Endothelial cell of umbilical vein (primary cell): ENCODE results near the gene RNF130. TPM values are rescaled to one million over a fixed set of nuclear protein-coding genes. Genes with fewer than 3 reads are reported as not detected.

Source experiments
- BruUV-seq: library from RNA; stranded (reverse); fragments of 400-500 nt; replicated peaks from 2 replicates; lab custom pipeline; 2021; lab: Mats Ljungman, UMichigan
- CTCF ChIA-PET: fragments of 300-600, 350-600 bp; sonication (Branson Sonifier 250); formaldehyde crosslinking; loops from one replicate; lab custom pipeline; 2021; ENCODE audit warnings: antibody characterized with exemption, inconsistent platforms; lab: Charles Lee
- POLR2A ChIA-PET: fragments of 300-600, 350-600 bp; sonication (Branson Sonifier 250); formaldehyde crosslinking; loops from one replicate; lab custom pipeline; 2021; ENCODE audit warnings: antibody characterized with exemption, inconsistent platforms; lab: Charles Lee
- DNase-seq: peaks from one replicate; pipeline ENCODE4 v3.0.0-alpha.2; 2011; ENCODE audit warnings: low read depth, low spot score
- FAIRE-seq: peaks from 2 replicates; lab custom pipeline; 2011; peaks lifted over from hg19 to GRCh38; lab: Jason Lieb, UNC
- H2AFZ ChIP-seq: 2 replicates; pipeline ENCODE4 v1.6.0; 2012; ENCODE audit warnings: low read depth, low read length, control low read depth, inconsistent platforms
- H3K27ac ChIP-seq: 2 replicates; pipeline ENCODE4 v1.5.1; 2011; ENCODE audit warnings: low read depth, mild to moderate bottlenecking, control low read depth, low read length, moderate library complexity; ENCODE audit not compliant: insufficient read depth
- H3K27me3 ChIP-seq, 2 experiments: 2 replicates each; pipeline versions ENCODE4 v1.6.0 to v1.6.1; 2011; ENCODE audit warnings: low read length in 2 of 2, mixed read lengths in 1 of 2; ENCODE audit not compliant: control insufficient read depth in 2 of 2, insufficient read depth in 2 of 2
- H3K36me3 ChIP-seq, 2 experiments: 2 replicates in 1 of 2; 3 replicates in 1 of 2; pipeline ENCODE4 v1.5.1; 2011; ENCODE audit warnings: low read length in 2 of 2, mild to moderate bottlenecking in 1 of 2, moderate library complexity in 1 of 2; ENCODE audit not compliant: control insufficient read depth in 2 of 2, insufficient read depth in 2 of 2; ENCODE audit errors: extremely low read depth in 1 of 2
- H3K4me1 ChIP-seq: 3 replicates; pipeline ENCODE4 v1.5.1; 2011; ENCODE audit warnings: mild to moderate bottlenecking, low read length; ENCODE audit not compliant: control insufficient read depth, insufficient read depth; ENCODE audit errors: extremely low read depth
- H3K4me2 ChIP-seq: 2 replicates; pipeline ENCODE4 v1.6.1; 2011; ENCODE audit warnings: low read length, control low read depth, mixed read lengths; ENCODE audit not compliant: insufficient read depth
- H3K4me3 ChIP-seq, 3 experiments: fragments of 200-600 bp in 1 of 3; sonication (generic), shearing (Covaris generic) in 1 of 3; replicated peaks in 1 of 3; 2 replicates each; pipeline ENCODE4 v1.5.1; 2011 to 2016; ENCODE audit warnings: control low read depth in 3 of 3, low read length in 3 of 3, mild to moderate bottlenecking in 2 of 3, inconsistent platforms in 1 of 3, low read depth in 1 of 3, moderate library complexity in 1 of 3; ENCODE audit not compliant: insufficient read depth in 1 of 3
- H3K79me2 ChIP-seq: 2 replicates; pipeline ENCODE4 v1.6.0; 2012; ENCODE audit warnings: low read length, inconsistent platforms; ENCODE audit not compliant: control insufficient read depth, insufficient read depth
- H3K9ac ChIP-seq: replicated peaks from 2 replicates; pipeline ENCODE3; 2011; ENCODE audit warnings: low read length, control low read depth; ENCODE audit not compliant: insufficient read depth; ENCODE audit errors: extremely low read depth
- H3K9me1 ChIP-seq: replicated peaks from 3 replicates; pipeline ENCODE4 v1.6.0; 2011; ENCODE audit warnings: mild to moderate bottlenecking, low read length; ENCODE audit not compliant: control insufficient read depth, insufficient read depth; ENCODE audit errors: extremely low read depth
- H3K9me3 ChIP-seq: replicated peaks from 2 replicates; pipeline ENCODE4 v1.5.1; 2012; ENCODE audit warnings: low read length, inconsistent platforms; ENCODE audit not compliant: control insufficient read depth, insufficient read depth
- H4K20me1 ChIP-seq: replicated peaks from 2 replicates; pipeline ENCODE3; 2011; ENCODE audit warnings: mild to moderate bottlenecking, low read length; ENCODE audit not compliant: control insufficient read depth, insufficient read depth; ENCODE audit errors: extremely low read depth
- EZH2 ChIP-seq: IDR thresholded peaks from 2 replicates; pipeline ENCODE4 v1.6.1; 2012; ENCODE audit warnings: borderline replicate concordance, low read depth, mild to moderate bottlenecking, moderate library complexity, low read length, inconsistent platforms; ENCODE audit not compliant: severe bottlenecking
- FOS ChIP-seq: IDR thresholded peaks from 2 replicates; pipeline ENCODE4 v1.6.1; 2011; ENCODE audit warnings: mild to moderate bottlenecking, low read length, moderate library complexity, borderline replicate concordance; ENCODE audit not compliant: insufficient read depth
- GATA2 ChIP-seq: IDR thresholded peaks from 2 replicates; pipeline ENCODE4 v1.7.0; 2011; ENCODE audit warnings: low read depth, mild to moderate bottlenecking, moderate library complexity, mixed read lengths, low read length; ENCODE audit not compliant: insufficient read length, insufficient read depth
- JUN ChIP-seq: IDR thresholded peaks from 2 replicates; pipeline ENCODE4 v1.6.1; 2011; ENCODE audit warnings: borderline replicate concordance, low read depth; ENCODE audit not compliant: insufficient read length, insufficient read depth
- MAX ChIP-seq: IDR thresholded peaks from 2 replicates; pipeline ENCODE4 v1.6.1; 2011; ENCODE audit not compliant: insufficient read depth, insufficient read length
- MYC ChIP-seq: IDR thresholded peaks from one replicate; pipeline ENCODE4 v1.6.1; 2011; ENCODE audit warnings: mild to moderate bottlenecking, low read depth, low read length
- POLR2A ChIP-seq: IDR thresholded peaks from 2 replicates; pipeline ENCODE4 v1.6.1; 2012; ENCODE audit warnings: low read depth, mild to moderate bottlenecking, control low read depth, low read length
- POLR2AphosphoS5 ChIP-seq: IDR thresholded peaks from 2 replicates; pipeline ENCODE4 v1.6.1; 2012; ENCODE audit warnings: low read depth, mild to moderate bottlenecking, control low read depth, low read length, moderate library complexity; ENCODE audit not compliant: insufficient read depth
- dilution Hi-C: fragments of 300-500 bp; cut with MboI; formaldehyde crosslinking; loops from one replicate; pipeline ENCODE4 v1.15.0; 2019; ENCODE audit warnings: low sequenced_read_pairs; ENCODE audit not compliant: extremely low pct_ligation_motif_present
- intact Hi-C: fragments of 100-400 bp; cut with micrococcal nuclease; formaldehyde crosslinking; loops from one replicate; pipeline ENCODE4 v1.10.0; 2022
- polyA plus RNA-seq, 4 experiments: library from polyadenylated mRNA; depleted of rRNA in 3 of 4; stranded (reverse) in 3 of 4; unstranded in 1 of 4; fragments of >200 nt; gene quantifications; 2 replicates each; pipeline versions ENCODE4 v1.2.1 to v1.2.3, GENCODE V29; 2011 to 2012; ENCODE audit warnings: missing spikeins in 1 of 4
- total RNA-seq: library from RNA; stranded (reverse); gene quantifications from 2 replicates; pipeline ENCODE4 v1.2.3, GENCODE V29; 2021
- TF ChIP-seq, protein P1 (sequence below), 2 donors: IDR thresholded peaks; 1 replicate in 1 of 2; 2 replicates in 1 of 2; pipeline ENCODE4 v1.5.1; 2011; ENCODE audit warnings: low read length in 2 of 2, mild to moderate bottlenecking in 2 of 2, moderate library complexity in 2 of 2, control low read depth in 1 of 2, inconsistent platforms in 1 of 2, low read depth in 1 of 2; ENCODE audit not compliant: insufficient read depth in 1 of 2; ENCODE audit errors: extremely low read depth in 1 of 2

The RNF130 gene
- total and polyA plus RNA-seq, 2 donors (not counting 3 experiments of a cell fraction or from before 2014, with no cell fraction given) = 43.0 to 43.1 TPM

GRCh38 chr5:180098991-180099732, 27.6 kb upstream of the RNF130 start:
- CTCF ChIA-PET = no interaction called here
- Histone ChIP-seq H3K4me2 (no peak overlapping the region), H3K9ac (no peak overlapping the region), H3K79me2 (no peaks in the 10 kb centered on the region), H3K9me3 (no peaks in the 10 kb centered on the region), H4K20me1 (no peaks in the 10 kb centered on the region), H3K36me3 (no peaks in the 10 kb centered on the region), H3K9me1 (no peaks in the 10 kb centered on the region), H3K27ac (no peak overlapping the region), H3K4me3 (no peak overlapping the region), H3K27me3 (no peaks in the 10 kb centered on the region), H3K4me1 (no peaks in the 10 kb centered on the region), H2AFZ (no peak overlapping the region)
- POLR2A ChIA-PET = no interaction called here
- dilution Hi-C loops = no loop called here
- FAIRE-seq = no peak
- intact Hi-C loops = loop anchor here (10.0 kb wide), 1 partner anchor 544 kb away; the partner anchor contains the start of gene RUFY1
- no peak for DNase-seq
- no TSS peak for BruUV-seq
- no peak for TF ChIP-seq POLR2AphosphoS5
- TF ChIP-seq, protein P1, sequence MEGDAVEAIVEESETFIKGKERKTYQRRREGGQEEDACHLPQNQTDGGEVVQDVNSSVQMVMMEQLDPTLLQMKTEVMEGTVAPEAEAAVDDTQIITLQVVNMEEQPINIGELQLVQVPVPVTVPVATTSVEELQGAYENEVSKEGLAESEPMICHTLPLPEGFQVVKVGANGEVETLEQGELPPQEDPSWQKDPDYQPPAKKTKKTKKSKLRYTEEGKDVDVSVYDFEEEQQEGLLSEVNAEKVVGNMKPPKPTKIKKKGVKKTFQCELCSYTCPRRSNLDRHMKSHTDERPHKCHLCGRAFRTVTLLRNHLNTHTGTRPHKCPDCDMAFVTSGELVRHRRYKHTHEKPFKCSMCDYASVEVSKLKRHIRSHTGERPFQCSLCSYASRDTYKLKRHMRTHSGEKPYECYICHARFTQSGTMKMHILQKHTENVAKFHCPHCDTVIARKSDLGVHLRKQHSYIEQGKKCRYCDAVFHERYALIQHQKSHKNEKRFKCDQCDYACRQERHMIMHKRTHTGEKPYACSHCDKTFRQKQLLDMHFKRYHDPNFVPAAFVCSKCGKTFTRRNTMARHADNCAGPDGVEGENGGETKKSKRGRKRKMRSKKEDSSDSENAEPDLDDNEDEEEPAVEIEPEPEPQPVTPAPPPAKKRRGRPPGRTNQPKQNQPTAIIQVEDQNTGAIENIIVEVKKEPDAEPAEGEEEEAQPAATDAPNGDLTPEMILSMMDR (IDR thresholded peaks at IDR 0.05; ENCODE audit: extremely low read depth in 1 of 2, insufficient read depth in 1 of 2, low read depth in 1 of 2, low read length in 2 of 2) = no peak
- no peak for TF ChIP-seq MAX
- no peak for TF ChIP-seq FOS
- no peak for TF ChIP-seq MYC
- no peak for TF ChIP-seq GATA2
- no peak for TF ChIP-seq POLR2A
- TF ChIP-seq EZH2 = no peak
- TF ChIP-seq JUN = no peak
